Muscle of back (tissue), 11 donors: ENCODE data around the gene ANKRD13A. TPM values are rescaled to one million over a fixed set of nuclear protein-coding genes. Genes with fewer than 3 reads are reported as not detected.
"Not testable (repeated sequence)": the region's sequence is repeated elsewhere in the genome, so short reads cannot be mapped to it uniquely, and the experiment has no call there.

Experiments used
- DNase-seq, 3 donors: peaks; one replicate each; pipeline versions ENCODE4 v3.0.0 to v3.0.0-alpha.2; 2013
- polyA plus RNA-seq, 10 donors: library from polyadenylated mRNA; unstranded; fragments of 120-200 nt; gene quantifications; one replicate each; pipeline ENCODE4 v1.2.1, GENCODE V29; 2013; ENCODE audit not compliant: insufficient read length in 10 of 10

The ANKRD13A gene
- polyA plus RNA-seq, 10 donors: 30.2 to 63.6 (median 43.6) TPM

- DNase-seq: no peak
Measured at GRCh38 chr12:110075880-110076279, 76.7 kb downstream of the ANKRD13A start.

DNA sequence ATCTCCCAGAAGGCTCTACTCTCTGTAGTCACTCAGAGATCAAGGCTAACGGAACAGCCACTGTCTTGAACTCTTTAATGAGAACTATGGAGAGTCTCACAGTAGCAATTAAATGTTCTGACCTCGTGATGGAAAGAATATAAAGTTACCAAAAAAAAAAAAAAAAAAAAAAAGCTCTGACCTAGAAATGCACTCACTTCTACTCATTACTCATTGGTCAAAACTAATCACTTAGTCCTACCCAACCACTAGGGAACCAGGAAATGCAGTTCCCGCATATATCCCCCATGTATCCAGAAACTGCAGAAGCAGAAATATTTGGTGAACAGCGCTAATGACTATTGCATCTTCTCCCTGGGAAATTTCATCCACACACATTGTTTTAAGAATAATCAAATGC is 78.6 kb downstream of the ANKRD13A start:
- no peak for DNase-seq

GRCh38 chr12:110079477-110080400 is 80.5 kb downstream of the ANKRD13A start:
- DNase-seq: peak in 1 of 3 donors; percentile 26

- no peak for DNase-seq
Measured at GRCh38 chr12:110080410-110080809, 81.2 kb downstream of the ANKRD13A start.

GRCh38 chr12:110084314-110085015 is 85.2 kb downstream of the ANKRD13A start:
- DNase-seq: no peak

GRCh38 chr12:110088216-110088615 is 89.0 kb downstream of the ANKRD13A start:
- not testable (repeated sequence) for DNase-seq

GRCh38 chr12:110088936-110089335 is 89.7 kb downstream of the ANKRD13A start:
- DNase-seq: peak in 1 of 3 donors; percentile 7

Other genes starting within 250 kb of the ANKRD13A start
- gene TRPV4, start 166.0 kb upstream of the ANKRD13A start, polyA plus RNA-seq: 1 to 10 TPM in 6 of 10 donors, under 1 TPM in 4; 0.50 to 2.8 (median 1.1) TPM
- 10 to 100 TPM; 20.3 to 41.7 (median 24.9) TPM for gene GLTP, start 118.9 kb upstream of the ANKRD13A start, polyA plus RNA-seq
- gene TCHP, start 99.2 kb upstream of the ANKRD13A start, polyA plus RNA-seq: 10 to 100 TPM; 13.6 to 24.7 (median 20.2) TPM
- gene GIT2, start 3.1 kb upstream of the ANKRD13A start, polyA plus RNA-seq: 10 to 100 TPM; 33.6 to 70.1 (median 49.0) TPM
- 10 to 100 TPM; 19.7 to 34.2 (median 24.5) TPM for gene C12orf76, start 49.1 kb downstream of the ANKRD13A start, polyA plus RNA-seq
- gene IFT81, start 124.9 kb downstream of the ANKRD13A start, polyA plus RNA-seq: 10 to 100 TPM; 14.1 to 25.9 (median 17.6) TPM